GM12878 (cell line): ENCODE results near the gene POU2F1.
"Not testable (repeated sequence)": the region's sequence is repeated elsewhere in the genome, so short reads cannot be mapped to it uniquely, and the experiment has no call there.

Source experiments
- CHD1 ChIP-seq: IDR thresholded peaks from 2 replicates; pipeline ENCODE4 v1.6.1; 2012; ENCODE audit warnings: low read depth, low read length, improper control_type of control experiment
- MYC ChIP-seq: IDR thresholded peaks from 2 replicates; pipeline ENCODE4 v1.6.1; 2011; ENCODE audit warnings: mild to moderate bottlenecking, low read length, moderate library complexity, inconsistent platforms; ENCODE audit not compliant: insufficient read depth, insufficient replicate concordance, insufficient read length, severe bottlenecking
- POLR2AphosphoS5 ChIP-seq: IDR thresholded peaks from 2 replicates; pipeline ENCODE4 v1.6.1; 2011; ENCODE audit warnings: mild to moderate bottlenecking, low read length, inconsistent platforms
- TF ChIP-seq, protein P1 (sequence below): fragments of 450-650 bp; formaldehyde crosslinking; IDR thresholded peaks from 2 replicates; pipeline ENCODE4 v1.5.0; 2022; ENCODE audit warnings: mild to moderate bottlenecking, missing genetic modification characterization
- TF ChIP-seq, protein P2 (sequence below), 3 experiments: IDR thresholded peaks in 2 of 3; conservative IDR thresholded peaks in 1 of 3; 2 replicates each; pipeline ENCODE4 v1.5.1; 2011; ENCODE audit warnings: low read depth in 3 of 3, low read length in 3 of 3, mild to moderate bottlenecking in 3 of 3, control low read depth in 2 of 3, moderate library complexity in 2 of 3, inconsistent platforms in 1 of 3, mixed read lengths in 1 of 3; ENCODE audit not compliant: control insufficient read depth in 2 of 3, insufficient read depth in 1 of 3; ENCODE audit errors: extremely low read depth in 1 of 3

DNA sequence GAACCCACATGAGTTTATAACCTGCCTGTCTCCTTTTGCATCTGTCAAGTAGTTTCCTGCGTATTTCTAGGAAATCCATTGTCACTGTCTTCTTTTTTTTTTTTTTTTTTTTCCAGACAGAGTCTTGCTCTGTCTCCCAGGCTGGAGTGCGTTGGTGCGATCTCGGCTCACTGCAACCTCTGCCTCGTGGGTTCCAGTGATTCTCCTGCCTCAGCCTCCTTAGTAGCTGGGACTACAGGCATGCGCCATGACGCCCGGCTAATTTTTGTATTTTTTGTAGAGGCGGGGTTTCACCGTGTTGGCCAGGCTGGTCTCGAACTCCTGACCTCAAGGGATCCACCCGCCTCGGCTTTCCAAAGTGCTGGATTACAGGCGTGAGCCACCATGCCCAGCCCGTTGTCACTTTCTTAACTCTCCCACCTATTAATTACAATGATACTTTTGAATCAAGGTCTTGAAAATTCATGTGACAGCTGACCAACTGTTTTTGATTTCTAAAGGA, 4.1 kb downstream of the POU2F1 start:
- not testable (repeated sequence) for TF ChIP-seq MYC, POLR2AphosphoS5, CHD1
- TF ChIP-seq, protein P1, sequence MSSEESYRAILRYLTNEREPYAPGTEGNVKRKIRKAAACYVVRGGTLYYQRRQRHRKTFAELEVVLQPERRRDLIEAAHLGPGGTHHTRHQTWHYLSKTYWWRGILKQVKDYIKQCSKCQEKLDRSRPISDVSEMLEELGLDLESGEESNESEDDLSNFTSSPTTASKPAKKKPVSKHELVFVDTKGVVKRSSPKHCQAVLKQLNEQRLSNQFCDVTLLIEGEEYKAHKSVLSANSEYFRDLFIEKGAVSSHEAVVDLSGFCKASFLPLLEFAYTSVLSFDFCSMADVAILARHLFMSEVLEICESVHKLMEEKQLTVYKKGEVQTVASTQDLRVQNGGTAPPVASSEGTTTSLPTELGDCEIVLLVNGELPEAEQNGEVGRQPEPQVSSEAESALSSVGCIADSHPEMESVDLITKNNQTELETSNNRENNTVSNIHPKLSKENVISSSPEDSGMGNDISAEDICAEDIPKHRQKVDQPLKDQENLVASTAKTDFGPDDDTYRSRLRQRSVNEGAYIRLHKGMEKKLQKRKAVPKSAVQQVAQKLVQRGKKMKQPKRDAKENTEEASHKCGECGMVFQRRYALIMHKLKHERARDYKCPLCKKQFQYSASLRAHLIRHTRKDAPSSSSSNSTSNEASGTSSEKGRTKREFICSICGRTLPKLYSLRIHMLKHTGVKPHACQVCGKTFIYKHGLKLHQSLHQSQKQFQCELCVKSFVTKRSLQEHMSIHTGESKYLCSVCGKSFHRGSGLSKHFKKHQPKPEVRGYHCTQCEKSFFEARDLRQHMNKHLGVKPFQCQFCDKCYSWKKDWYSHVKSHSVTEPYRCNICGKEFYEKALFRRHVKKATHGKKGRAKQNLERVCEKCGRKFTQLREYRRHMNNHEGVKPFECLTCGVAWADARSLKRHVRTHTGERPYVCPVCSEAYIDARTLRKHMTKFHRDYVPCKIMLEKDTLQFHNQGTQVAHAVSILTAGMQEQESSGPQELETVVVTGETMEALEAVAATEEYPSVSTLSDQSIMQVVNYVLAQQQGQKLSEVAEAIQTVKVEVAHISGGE: not testable (repeated sequence)
- TF ChIP-seq, protein P2, sequence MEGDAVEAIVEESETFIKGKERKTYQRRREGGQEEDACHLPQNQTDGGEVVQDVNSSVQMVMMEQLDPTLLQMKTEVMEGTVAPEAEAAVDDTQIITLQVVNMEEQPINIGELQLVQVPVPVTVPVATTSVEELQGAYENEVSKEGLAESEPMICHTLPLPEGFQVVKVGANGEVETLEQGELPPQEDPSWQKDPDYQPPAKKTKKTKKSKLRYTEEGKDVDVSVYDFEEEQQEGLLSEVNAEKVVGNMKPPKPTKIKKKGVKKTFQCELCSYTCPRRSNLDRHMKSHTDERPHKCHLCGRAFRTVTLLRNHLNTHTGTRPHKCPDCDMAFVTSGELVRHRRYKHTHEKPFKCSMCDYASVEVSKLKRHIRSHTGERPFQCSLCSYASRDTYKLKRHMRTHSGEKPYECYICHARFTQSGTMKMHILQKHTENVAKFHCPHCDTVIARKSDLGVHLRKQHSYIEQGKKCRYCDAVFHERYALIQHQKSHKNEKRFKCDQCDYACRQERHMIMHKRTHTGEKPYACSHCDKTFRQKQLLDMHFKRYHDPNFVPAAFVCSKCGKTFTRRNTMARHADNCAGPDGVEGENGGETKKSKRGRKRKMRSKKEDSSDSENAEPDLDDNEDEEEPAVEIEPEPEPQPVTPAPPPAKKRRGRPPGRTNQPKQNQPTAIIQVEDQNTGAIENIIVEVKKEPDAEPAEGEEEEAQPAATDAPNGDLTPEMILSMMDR (IDR thresholded peaks at IDR 0.05 in 2 of 3, conservative IDR thresholded peaks at IDR 0.05 in 1 of 3; ENCODE audit: control insufficient read depth in 2 of 3, extremely low read depth in 1 of 3, insufficient read depth in 1 of 3, low read depth in 3 of 3, low read length in 3 of 3): not testable (repeated sequence)
